HEK293T (cell line): ENCODE measurements around the gene ERBB4.

Source experiments
- BHLHE40 ChIP-seq: fragments of 450-650 bp; IDR thresholded peaks from 2 replicates; pipeline ENCODE4 v1.6.1; 2016; ENCODE audit warnings: mild to moderate bottlenecking, moderate library complexity, borderline replicate concordance
- FOXA1 ChIP-seq: fragments of 450-650 bp; IDR thresholded peaks from 2 replicates; pipeline ENCODE4 v1.6.1; 2016; ENCODE audit warnings: mild to moderate bottlenecking
- LEF1 ChIP-seq: fragments of 450-650 bp; IDR thresholded peaks from 2 replicates; pipeline ENCODE4 v1.6.1; 2017; ENCODE audit warnings: mild to moderate bottlenecking, borderline replicate concordance
- SP1 ChIP-seq: fragments of 450-650 bp; IDR thresholded peaks from 2 replicates; pipeline ENCODE4 v1.6.1; 2017

- no peak for TF ChIP-seq SP1
- TF ChIP-seq BHLHE40 = no peak
- no peak for TF ChIP-seq LEF1
- TF ChIP-seq FOXA1 = no peak
These were observed 1134.5 kb downstream of the ERBB4 start for GRCh38 chr2:211404098-211404497.
